NCI-H1436 (cell line): ENCODE measurements around the gene PRRC2C.
A peak's percentile ranks its signal among the peaks of the same experiment; 100 is the strongest.
"Not testable (repeated sequence)": the region's sequence is repeated elsewhere in the genome, so short reads cannot be mapped to it uniquely, and the experiment has no call there.

Experiments
- DNase-seq: peaks from one replicate; lab custom pipeline; 2025; lab: John Stamatoyannopoulos, UW

The PRRC2C gene

DNA sequence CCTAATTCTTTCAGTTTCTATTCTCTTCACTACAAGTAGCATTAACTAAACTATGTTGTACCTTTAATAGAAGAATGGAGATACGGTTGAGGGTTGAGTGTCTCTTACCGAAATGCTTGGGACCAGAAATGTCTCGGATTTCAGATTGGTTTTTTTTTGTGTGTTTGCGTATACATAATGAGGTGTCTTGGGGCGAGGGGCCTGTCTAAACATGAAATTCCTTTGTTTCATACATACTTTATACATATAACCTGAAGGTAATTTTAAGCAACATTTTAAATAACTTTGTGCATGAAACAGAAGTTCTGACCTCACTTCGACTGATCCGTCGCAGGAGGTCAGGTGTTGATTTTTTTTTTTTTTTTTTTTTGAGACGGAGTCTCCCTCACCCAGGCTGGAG lies 100.4 kb downstream of the PRRC2C start:
- no peak for DNase-seq

DNA sequence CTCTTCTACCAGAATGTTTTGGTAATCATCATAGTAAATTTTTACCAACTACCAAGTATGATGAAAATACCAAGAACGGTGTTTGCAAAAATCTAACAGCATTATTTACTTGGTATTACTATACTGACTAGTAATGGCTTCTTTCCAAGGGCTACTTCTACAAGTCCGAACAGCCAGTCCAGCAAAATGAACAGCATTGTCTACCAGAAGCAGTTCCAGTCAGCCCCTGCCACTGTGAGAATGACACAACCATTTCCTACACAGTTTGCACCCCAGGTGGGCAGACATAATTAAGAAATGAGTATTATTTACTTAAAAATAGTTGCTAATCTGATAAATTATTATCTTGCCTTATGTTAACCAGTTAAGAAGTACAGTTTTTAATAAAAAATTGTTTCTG lies 102.9 kb downstream of the PRRC2C start:
- no peak for DNase-seq

- DNase-seq: no peak
Measured at GRCh38 chr1:171590022-171590421, 104.7 kb downstream of the PRRC2C start.

DNA sequence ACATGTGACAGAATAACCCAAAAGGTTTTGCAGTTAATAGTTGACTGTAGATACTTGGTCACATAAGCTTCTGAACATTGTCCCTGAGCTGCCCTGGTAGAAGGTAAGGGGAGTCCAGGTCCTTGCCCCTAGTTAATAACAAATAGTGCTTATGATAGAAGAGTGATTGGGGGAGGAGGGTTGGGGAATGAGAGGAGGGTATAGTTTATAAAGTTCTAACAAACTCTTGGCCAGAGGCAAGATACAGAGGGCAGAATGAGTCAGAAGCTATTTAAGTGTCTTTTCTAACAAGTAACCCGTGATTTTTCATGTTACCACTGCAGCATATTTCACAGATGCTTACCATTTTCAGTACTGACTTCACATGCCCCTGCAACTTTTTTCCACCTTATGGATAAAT lies 110.0 kb downstream of the PRRC2C start:
- DNase-seq: no peak

GRCh38 chr1:171596119-171596518 lies 110.8 kb downstream of the PRRC2C start:
- no peak for DNase-seq

GRCh38 chr1:171596705-171597104 lies 111.4 kb downstream of the PRRC2C start:
- DNase-seq: no peak

DNA sequence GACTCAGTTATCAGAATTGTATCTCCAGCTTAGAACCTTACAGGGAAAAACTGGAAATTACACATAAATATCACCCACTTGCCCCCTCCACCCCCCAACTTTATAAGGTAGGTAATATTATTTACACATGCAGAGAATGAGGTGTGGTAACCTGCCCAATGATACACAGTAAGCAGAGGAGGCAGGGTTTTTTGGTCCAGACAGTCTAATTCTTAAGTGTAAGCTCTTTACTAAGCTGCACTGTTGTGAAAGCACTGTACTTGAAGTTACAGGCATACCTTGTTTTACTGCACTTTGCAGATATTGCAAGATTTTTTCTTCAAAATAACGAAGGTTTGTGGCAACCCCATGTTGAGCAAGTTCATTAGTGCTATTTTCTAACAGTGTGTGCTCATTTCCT lies 111.9 kb downstream of the PRRC2C start:
- no peak for DNase-seq

GRCh38 chr1:171600310-171600709 lies 115.0 kb downstream of the PRRC2C start:
- not testable (repeated sequence) for DNase-seq

DNA sequence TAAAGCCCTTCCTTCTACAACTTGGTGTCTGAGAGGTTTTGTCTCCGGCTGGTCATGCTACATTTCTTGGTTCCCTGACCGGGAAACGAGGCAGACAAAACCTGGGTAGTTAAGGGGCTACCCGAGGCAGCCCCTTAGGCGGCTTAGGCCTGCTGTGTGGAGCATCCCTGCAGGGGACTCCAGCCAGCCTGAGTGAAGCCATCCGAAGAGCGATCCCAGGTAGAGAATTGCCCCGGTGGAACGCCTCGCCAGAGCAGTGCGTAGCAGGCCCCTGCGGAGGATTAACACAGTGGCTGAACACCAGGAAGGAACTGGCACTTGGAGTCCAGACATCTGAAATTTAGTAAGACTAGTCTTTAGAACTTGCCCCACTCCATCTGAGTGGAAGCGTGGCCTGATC lies 115.5 kb downstream of the PRRC2C start:
- no peak for DNase-seq

- DNase-seq: not testable (repeated sequence)
Measured at GRCh38 chr1:171603042-171603441, 117.7 kb downstream of the PRRC2C start.

DNA sequence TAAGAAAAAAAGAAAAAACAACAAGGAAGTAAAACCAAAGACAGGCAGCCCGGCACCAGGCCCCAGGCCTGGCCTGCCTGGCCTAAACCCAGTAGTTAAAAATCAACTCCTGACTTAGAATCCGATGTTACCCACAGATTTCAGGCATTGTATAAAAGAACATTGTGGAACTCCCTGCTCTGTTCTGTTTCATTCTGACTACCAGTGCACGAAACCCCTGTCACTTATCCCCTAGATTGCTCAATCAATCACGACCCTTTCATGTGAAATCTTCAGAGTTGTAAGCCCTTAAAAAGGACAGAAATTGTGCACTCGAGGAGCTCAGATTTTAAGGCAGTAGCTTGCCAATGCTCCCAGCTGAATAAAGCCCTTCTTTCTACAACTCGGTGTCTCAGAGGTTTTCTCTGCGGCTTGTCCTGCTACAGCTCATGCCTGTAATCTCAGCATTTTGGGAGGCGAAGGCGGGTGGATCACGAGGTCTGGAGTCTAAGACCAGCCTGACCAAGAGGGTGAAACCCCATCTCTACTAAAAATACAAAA lies 121.1 kb downstream of the PRRC2C start:
- DNase-seq: no peak

DNA sequence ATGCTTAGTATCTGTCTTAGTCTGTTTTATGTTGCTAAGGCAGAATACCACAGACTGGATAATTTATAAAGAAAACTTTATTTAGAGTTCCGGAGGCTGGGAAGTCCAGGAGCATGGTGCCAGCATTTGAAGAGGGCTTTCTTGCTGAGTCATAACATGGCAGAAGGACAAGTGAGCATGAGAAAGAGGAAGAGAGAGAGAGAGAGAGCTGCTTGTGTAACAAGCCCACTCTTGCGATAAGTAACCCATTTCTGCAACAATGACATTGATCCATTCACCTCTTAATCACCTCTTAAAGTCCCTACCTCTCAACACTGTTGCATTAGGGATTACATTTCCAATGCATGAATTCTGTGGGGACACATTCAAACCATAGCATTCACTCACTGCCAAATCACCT lies 125.1 kb downstream of the PRRC2C start:
- peak; percentile 11 for DNase-seq

GRCh38 chr1:171611306-171611705 lies 126.0 kb downstream of the PRRC2C start:
- DNase-seq: no peak

GRCh38 chr1:171613282-171613681 lies 128.0 kb downstream of the PRRC2C start:
- no peak for DNase-seq

DNA sequence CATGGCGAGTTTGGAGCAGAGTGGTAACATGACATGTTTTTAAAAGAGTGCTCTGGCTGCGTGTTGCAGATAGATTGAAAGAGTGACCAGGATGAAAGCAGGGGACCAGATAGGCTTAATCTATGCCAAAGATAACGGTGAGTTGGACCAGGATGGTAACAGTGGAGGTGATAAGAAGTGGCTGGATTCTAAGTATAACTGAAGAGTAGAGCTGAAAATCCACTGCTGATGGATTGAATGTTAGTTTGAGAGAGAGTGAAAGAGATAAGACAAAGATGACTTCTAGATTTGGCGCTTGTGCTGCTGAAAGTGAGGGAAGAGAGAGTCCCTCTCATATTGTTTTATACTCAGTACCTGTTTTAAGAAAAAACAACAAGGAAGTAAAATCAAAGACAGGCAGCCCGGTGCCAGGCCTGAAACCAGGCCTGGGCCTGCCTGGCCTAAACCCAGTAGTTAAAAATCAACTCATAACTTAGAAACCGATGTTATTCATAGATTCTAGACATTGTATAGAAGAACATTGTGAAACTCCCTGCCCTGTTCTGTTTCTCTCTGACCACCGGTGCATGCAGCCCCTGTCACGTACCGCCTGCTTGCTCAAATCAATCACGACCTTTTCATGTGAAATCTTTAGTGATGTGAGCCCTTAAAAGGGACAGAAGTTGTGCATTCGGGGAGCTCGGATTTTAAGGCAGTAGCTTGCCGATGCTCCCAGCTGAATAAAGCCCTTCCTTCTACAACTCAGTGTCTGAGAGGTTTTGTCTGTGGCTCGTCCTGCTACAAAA lies 130.0 kb downstream of the PRRC2C start:
- not testable (repeated sequence) for DNase-seq

GRCh38 chr1:171616586-171616985 lies 131.3 kb downstream of the PRRC2C start:
- DNase-seq: no peak

- no peak for DNase-seq
Measured at GRCh38 chr1:171622152-171622462, 136.8 kb downstream of the PRRC2C start, which contains the start of gene MYOCOS. MYOCOS (plus strand) TSS chr1:171622243; CDS start chr1:171623884, 1,641 bp downstream.

GRCh38 chr1:171623651-171624331 lies 138.5 kb downstream of the PRRC2C start:
- DNase-seq: no peak

GRCh38 chr1:171625225-171625624 lies 139.9 kb downstream of the PRRC2C start:
- no peak for DNase-seq

DNA sequence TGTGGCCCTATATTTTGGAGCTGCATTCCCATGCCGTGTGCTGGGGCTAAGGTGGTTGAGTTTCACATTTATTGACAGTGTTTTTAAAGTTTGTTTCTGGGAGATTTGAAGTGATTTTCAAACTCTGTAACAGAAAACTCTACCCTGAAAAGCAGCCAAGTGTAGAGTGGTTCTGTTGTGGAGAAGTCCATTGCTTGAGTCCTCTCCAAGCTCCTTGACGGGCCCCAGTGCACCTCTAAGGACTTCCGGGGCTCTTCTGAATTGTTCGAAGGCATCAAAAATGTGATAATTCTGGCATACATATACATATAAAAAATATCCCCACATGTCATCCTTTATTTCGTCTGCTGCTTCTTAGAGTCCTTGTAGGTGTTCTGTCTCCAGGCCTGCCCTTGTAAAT lies 141.7 kb downstream of the PRRC2C start:
- no peak for DNase-seq

DNA sequence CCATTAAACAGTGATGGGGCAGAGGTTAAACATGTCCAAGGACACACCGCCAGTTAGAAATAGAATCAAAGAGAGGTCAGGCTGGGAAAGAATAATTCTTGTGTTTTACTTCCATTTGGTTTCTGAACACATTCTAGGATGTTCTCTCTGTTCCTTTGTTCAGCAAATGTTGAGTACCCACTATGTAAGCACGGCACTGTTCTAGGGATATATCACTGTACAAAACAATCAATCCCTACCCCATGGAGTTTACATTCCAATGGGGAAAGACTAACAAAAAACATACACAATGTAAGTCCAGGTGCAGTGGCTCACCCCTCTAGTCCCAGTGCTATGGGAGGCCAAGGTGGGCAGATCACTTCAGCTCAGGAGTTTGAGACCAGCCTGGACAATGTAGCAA lies 142.9 kb downstream of the PRRC2C start:
- no peak for DNase-seq

DNA sequence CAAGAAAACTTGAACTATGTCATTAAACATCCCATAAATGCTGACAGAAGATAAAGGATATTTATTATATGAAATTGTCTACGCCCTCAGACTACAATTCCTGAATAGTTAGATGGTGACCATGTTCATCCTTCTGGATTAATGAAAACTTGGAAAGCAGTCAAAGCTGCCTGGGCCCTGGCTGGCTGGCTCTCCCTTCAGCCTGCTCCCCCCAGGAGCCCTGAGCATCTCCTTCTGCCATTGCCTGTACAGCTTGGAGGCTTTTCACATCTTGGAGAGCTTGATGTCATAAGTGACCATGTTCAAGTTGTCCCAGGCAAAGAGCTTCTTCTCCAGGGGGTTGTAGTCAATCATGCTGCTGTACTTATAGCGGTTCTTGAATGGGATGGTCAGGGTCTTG lies 150.3 kb downstream of the PRRC2C start:
- DNase-seq: no peak

DNA sequence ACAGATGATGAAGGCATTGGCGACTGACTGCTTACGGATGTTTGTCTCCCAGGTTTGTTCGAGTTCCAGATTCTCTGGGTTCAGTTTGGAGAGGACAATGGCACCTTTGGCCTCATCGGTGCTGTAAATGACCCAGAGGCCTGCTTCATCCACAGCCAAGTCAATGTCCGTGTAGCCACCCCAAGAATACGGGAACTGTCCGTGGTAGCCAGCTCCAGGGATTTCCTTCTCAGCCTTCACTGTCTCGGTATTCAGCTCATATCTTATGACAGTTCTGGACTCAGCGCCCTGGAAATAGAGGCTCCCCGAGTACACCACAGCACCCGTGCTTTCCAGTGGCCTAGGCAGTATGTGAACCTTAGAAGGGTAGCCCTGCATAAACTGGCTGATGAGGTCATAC lies 150.8 kb downstream of the PRRC2C start:
- DNase-seq: no peak
